Keratinocyte (primary cell): ENCODE results near the gene WDFY1. TPM values are rescaled to one million over a fixed set of nuclear protein-coding genes. Genes with fewer than 3 reads are reported as not detected.

Experiments
- DNase-seq: peaks from one replicate; pipeline ENCODE4 v3.0.0-alpha.2; 2011; ENCODE audit warnings: low read depth, missing footprints, low spot score
- FAIRE-seq: peaks from 2 replicates; lab custom pipeline; 2011; peaks lifted over from hg19 to GRCh38; lab: Jason Lieb, UNC
- H2AFZ ChIP-seq: 2 replicates; pipeline ENCODE4 v1.6.0; 2012; ENCODE audit warnings: low read length, control low read depth, inconsistent platforms; ENCODE audit not compliant: control insufficient read depth
- H3K27ac ChIP-seq: 2 replicates; pipeline ENCODE4 v1.5.1; 2011; ENCODE audit warnings: low read length; ENCODE audit not compliant: control insufficient read depth, insufficient read depth
- H3K27me3 ChIP-seq: 3 replicates; pipeline ENCODE4 v1.6.0; 2011; ENCODE audit warnings: low read length; ENCODE audit not compliant: control insufficient read depth, insufficient read depth; ENCODE audit errors: extremely low read depth
- H3K36me3 ChIP-seq, 2 experiments: 2 replicates in 1 of 2; 3 replicates in 1 of 2; pipeline ENCODE4 v1.5.1; 2011; ENCODE audit warnings: low read length in 2 of 2, mild to moderate bottlenecking in 1 of 2; ENCODE audit not compliant: control insufficient read depth in 2 of 2, insufficient read depth in 2 of 2; ENCODE audit errors: extremely low read depth in 1 of 2
- H3K4me1 ChIP-seq: 3 replicates; pipeline ENCODE4 v1.5.1; 2011; ENCODE audit warnings: low read length; ENCODE audit not compliant: control insufficient read depth, insufficient read depth; ENCODE audit errors: extremely low read depth
- H3K4me2 ChIP-seq: 3 replicates; pipeline ENCODE4 v1.6.0; 2011; ENCODE audit warnings: low read depth, low read length; ENCODE audit not compliant: control insufficient read depth, insufficient read depth; ENCODE audit errors: extremely low read depth
- H3K4me3 ChIP-seq, 3 experiments: fragments of 200-600 bp in 1 of 3; sonication (generic) in 1 of 3; 2 replicates in 2 of 3; 3 replicates in 1 of 3; pipeline ENCODE4 v1.5.1; 2011 to 2016; ENCODE audit warnings: low read length in 3 of 3, mild to moderate bottlenecking in 3 of 3, control low read depth in 2 of 3, inconsistent platforms in 1 of 3, low read depth in 1 of 3, mixed read lengths in 1 of 3, mixed run types in 1 of 3, moderate library complexity in 1 of 3; ENCODE audit not compliant: control insufficient read depth in 2 of 3, insufficient read depth in 2 of 3; ENCODE audit errors: extremely low read depth in 1 of 3
- H3K79me2 ChIP-seq: 2 replicates; pipeline ENCODE4 v1.6.0; 2012; ENCODE audit warnings: low read length; ENCODE audit not compliant: control insufficient read depth, insufficient read depth
- H3K9ac ChIP-seq: 3 replicates; pipeline ENCODE4 v1.6.0; 2011; ENCODE audit warnings: low read length; ENCODE audit not compliant: control insufficient read depth, insufficient read depth; ENCODE audit errors: extremely low read depth
- H3K9me1 ChIP-seq: 3 replicates; pipeline ENCODE4 v1.6.0; 2011; ENCODE audit warnings: low read length; ENCODE audit not compliant: control insufficient read depth, insufficient read depth; ENCODE audit errors: extremely low read depth
- H3K9me3 ChIP-seq: 2 replicates; pipeline ENCODE4 v1.5.1; 2012; ENCODE audit warnings: low read depth, low read length; ENCODE audit not compliant: control insufficient read depth
- H4K20me1 ChIP-seq: 3 replicates; pipeline ENCODE4 v1.6.0; 2011; ENCODE audit warnings: low read length; ENCODE audit not compliant: control insufficient read depth, insufficient read depth; ENCODE audit errors: extremely low read depth
- CTCF ChIP-seq, 3 experiments: IDR thresholded peaks in 1 of 3; conservative IDR thresholded peaks in 1 of 3; optimal IDR thresholded peaks in 1 of 3; 2 replicates in 2 of 3; 3 replicates in 1 of 3; pipeline versions ENCODE3 to v1.5.1; 2011; ENCODE audit warnings: low read length in 3 of 3, mild to moderate bottlenecking in 3 of 3, moderate library complexity in 2 of 3, control low read depth in 1 of 3, inconsistent platforms in 1 of 3; ENCODE audit not compliant: insufficient read depth in 2 of 3; ENCODE audit errors: extremely low read depth in 1 of 3
- EZH2 ChIP-seq: IDR thresholded peaks from one replicate; pipeline ENCODE4 v1.6.1; 2012; ENCODE audit warnings: inconsistent platforms, mild to moderate bottlenecking, low read length, moderate library complexity
- dilution Hi-C: fragments of 300-500 bp; cut with MboI; formaldehyde crosslinking; loops from one replicate; pipeline ENCODE4 v1.7.0; 2020; ENCODE audit warnings: low sequenced_read_pairs; ENCODE audit not compliant: extremely low pct_ligation_motif_present
- polyA plus RNA-seq, 5 experiments: library from polyadenylated mRNA; depleted of rRNA in 3 of 5; stranded (reverse) in 3 of 5; stranded (forward) in 1 of 5; unstranded in 1 of 5; fragments of >200 nt; gene quantifications; 1 replicate in 1 of 5; 2 replicates in 3 of 5; 3 replicates in 1 of 5; pipeline versions ENCODE4 v1.2.1 to v1.2.3, GENCODE V29; 2011 to 2012; ENCODE audit warnings: missing spikeins in 2 of 5, low read depth in 1 of 5, low replicate concordance in 1 of 5

The WDFY1 gene
- polyA plus RNA-seq, 1 donor (not counting 4 experiments of a cell fraction or from before 2014, with no cell fraction given): 54.9 TPM

DNA sequence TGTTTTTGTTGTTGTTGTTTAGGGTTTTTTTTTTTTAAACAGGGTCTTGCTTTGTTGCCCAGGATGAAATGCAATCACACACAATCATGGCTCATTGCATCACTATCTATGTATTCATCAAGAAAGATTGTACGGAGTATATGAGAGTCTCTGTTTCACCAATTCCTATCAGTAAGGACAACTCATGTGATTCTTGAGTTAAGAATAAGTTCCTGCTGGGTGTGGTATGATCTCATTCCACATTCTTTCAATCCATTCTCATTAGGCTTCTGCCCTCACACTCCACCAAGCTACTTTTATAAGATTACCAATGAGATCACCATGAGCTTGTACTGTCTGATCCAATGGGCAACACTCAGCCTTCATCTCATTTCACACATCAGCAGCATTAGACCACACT, 98.6 kb downstream of the WDFY1 start:
- Histone ChIP-seq H3K4me3 (no peak overlapping the region), H3K4me2 (no peak overlapping the region), H4K20me1 (no peaks in the 10 kb centered on the region), H3K4me1 (peaks cover 4% of the 10 kb centered on the region), H3K79me2 (no peaks in the 10 kb centered on the region), H3K27ac (peak overlapping the region; percentile 7), H2AFZ (no peak overlapping the region), H3K9me3 (no peaks in the 10 kb centered on the region), H3K9me1 (no peaks in the 10 kb centered on the region), H3K36me3 (no peaks in the 10 kb centered on the region), H3K27me3 (no peaks in the 10 kb centered on the region), H3K9ac (no peak overlapping the region)
- peak; percentile 69 for DNase-seq
- peak; percentile 84 for FAIRE-seq
- no peak for TF ChIP-seq CTCF (optimal IDR thresholded peaks at IDR 0.05 in 1 of 3, IDR thresholded peaks at IDR 0.05 in 1 of 3, conservative IDR thresholded peaks at IDR 0.05 in 1 of 3; ENCODE audit: extremely low read depth in 1 of 3, insufficient read depth in 2 of 3, low read length in 3 of 3)
- no peak for TF ChIP-seq EZH2
- dilution Hi-C loops: no loop called here

DNA sequence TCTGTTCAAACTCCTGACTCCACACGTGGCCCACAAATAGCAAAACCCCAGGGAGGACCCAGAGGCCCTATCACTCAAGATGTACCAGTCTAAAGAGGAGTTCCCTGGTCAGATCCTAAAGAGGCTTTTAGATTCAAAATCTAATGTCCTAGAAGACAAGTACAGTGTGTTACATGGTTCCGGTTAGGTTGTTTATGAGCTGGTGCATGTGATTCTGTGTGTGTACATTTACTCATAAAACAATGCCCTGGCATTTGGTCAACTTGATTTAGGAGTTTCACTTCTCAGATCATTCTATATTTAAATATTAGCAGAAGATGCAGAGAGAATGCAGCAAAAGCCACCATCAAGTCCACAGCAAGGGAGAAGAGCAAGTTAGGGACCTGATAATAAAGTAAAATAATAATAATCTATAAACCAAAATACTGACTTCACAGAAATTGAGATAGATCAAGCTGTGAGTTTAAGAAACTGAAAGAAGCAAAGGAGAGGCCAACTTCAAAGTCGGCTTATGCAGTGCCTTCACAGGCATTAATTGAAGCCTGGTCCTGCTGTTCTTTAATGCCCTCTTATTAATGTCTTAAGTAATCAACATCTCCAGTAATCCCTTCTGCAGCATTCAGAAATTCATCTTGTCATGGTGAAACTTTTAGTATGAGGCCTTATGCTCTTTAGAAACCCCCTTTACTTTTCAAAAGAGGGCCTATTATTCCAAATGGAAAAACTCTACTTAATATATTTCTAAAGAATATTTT, 103.5 kb downstream of the WDFY1 start:
- Histone ChIP-seq H2AFZ (no peak overlapping the region), H4K20me1 (no peaks in the 10 kb centered on the region), H3K79me2 (peaks cover 4% of the 10 kb centered on the region), H3K4me1 (peaks cover 8% of the 10 kb centered on the region), H3K4me2 (no peak overlapping the region), H3K9me1 (no peaks in the 10 kb centered on the region), H3K27ac (no peak overlapping the region), H3K4me3 (no peak overlapping the region), H3K9ac (no peak overlapping the region), H3K36me3 (no peaks in the 10 kb centered on the region), H3K9me3 (no peaks in the 10 kb centered on the region), H3K27me3 (no peaks in the 10 kb centered on the region)
- FAIRE-seq (no peak), DNase-seq (no peak)
- TF ChIP-seq EZH2 (no peak), CTCF (optimal IDR thresholded peaks at IDR 0.05 in 1 of 3, IDR thresholded peaks at IDR 0.05 in 1 of 3, conservative IDR thresholded peaks at IDR 0.05 in 1 of 3; ENCODE audit: extremely low read depth in 1 of 3, insufficient read depth in 2 of 3, low read length in 3 of 3) (no peak)
- dilution Hi-C loops: no loop called here
